HG02610 (cell line): ENCODE measurements around the gene DOCK1.

Experiments used
- ATAC-seq: cut with Tn5 transposase; IDR thresholded peaks from one replicate; pipeline ENCODE4 v1.9.1; 2021; ENCODE audit warnings: mild to moderate bottlenecking, moderate library complexity; ENCODE audit not compliant: unreplicated experiment

Gene DOCK1

GRCh38 chr10:126949161-126949503, 43.9 kb downstream of the DOCK1 start:
- no peak for ATAC-seq

GRCh38 chr10:126950401-126951105, 45.3 kb downstream of the DOCK1 start:
- ATAC-seq: no peak

GRCh38 chr10:126953886-126954285, 48.7 kb downstream of the DOCK1 start:
- ATAC-seq: no peak

- ATAC-seq: no peak
Measured at GRCh38 chr10:126955396-126955795, 50.2 kb downstream of the DOCK1 start.

GRCh38 chr10:126955934-126956711, 50.9 kb downstream of the DOCK1 start:
- ATAC-seq: no peak

- no peak for ATAC-seq
Measured at GRCh38 chr10:126956712-126957108, 51.5 kb downstream of the DOCK1 start.

- ATAC-seq: no peak
Measured at GRCh38 chr10:126957111-126957510, 51.9 kb downstream of the DOCK1 start.

GRCh38 chr10:126959431-126959830, 54.2 kb downstream of the DOCK1 start:
- no peak for ATAC-seq

- no peak for ATAC-seq
Measured at GRCh38 chr10:126959906-126960685, 54.9 kb downstream of the DOCK1 start.

- ATAC-seq: no peak
Measured at GRCh38 chr10:126963354-126963753, 58.1 kb downstream of the DOCK1 start.

GRCh38 chr10:126964190-126964589, 59.0 kb downstream of the DOCK1 start:
- ATAC-seq: no peak

- ATAC-seq: no peak
Measured at GRCh38 chr10:126966938-126967337, 61.7 kb downstream of the DOCK1 start.

- no peak for ATAC-seq
Measured at GRCh38 chr10:126969310-126969709, 64.1 kb downstream of the DOCK1 start.

- no peak for ATAC-seq
Measured at GRCh38 chr10:126972635-126973414, 67.6 kb downstream of the DOCK1 start.

GRCh38 chr10:126975221-126975620, 70.0 kb downstream of the DOCK1 start:
- ATAC-seq: no peak

GRCh38 chr10:126977216-126977615, 72.0 kb downstream of the DOCK1 start:
- no peak for ATAC-seq

- no peak for ATAC-seq
Measured at GRCh38 chr10:126979311-126979710, 74.1 kb downstream of the DOCK1 start.

- ATAC-seq: no peak
Measured at GRCh38 chr10:126993208-126993607, 88.0 kb downstream of the DOCK1 start.

- no peak for ATAC-seq
Measured at GRCh38 chr10:126997801-126998590, 92.8 kb downstream of the DOCK1 start.

- ATAC-seq: no peak
Measured at GRCh38 chr10:127000598-127000997, 95.4 kb downstream of the DOCK1 start.
